ENCODE data around the gene TMEM200A.
"Not testable (repeated sequence)": the region's sequence is repeated elsewhere in the genome, so short reads cannot be mapped to it uniquely, and the experiment has no call there.

The TMEM200A gene

DNA sequence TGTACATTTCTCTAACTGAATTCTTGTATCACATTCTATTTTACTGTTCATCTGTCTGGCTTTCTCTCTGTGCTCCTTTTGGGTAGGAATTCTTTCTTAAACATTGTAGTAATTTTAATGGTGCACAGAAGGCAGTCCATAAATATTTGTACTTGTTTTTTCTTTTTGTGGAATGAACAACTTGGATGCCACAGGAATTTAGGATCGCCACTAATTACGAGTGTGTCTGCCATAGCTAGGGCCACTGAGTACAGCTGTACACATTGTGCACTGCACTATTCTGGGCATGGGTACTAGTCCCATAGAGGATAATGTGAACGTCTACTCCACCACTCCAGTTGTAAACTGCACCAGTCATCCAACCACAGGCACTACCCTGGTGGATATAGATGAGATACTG lies 39.3 kb upstream of the TMEM200A start:
- Histone ChIP-seq H2BK5ac (ENCODE audit: low read length) (no peak overlapping the region), H3K4me2 (ENCODE audit: insufficient read depth, low read length, poor library complexity, severe bottlenecking) (no peak overlapping the region), H3K4me1 (ENCODE audit: control insufficient read depth in 2 of 2, insufficient read depth in 1 of 2, low read depth in 1 of 2, low read length in 2 of 2) (no peaks in the 10 kb centered on the region), H2AFZ (ENCODE audit: low read length) (no peak overlapping the region), H3K9me3 (replicated peaks in 1 of 2; ENCODE audit: control insufficient read depth in 2 of 2, insufficient read depth in 1 of 2, low read depth in 1 of 2, low read length in 2 of 2) (no peaks in the 10 kb centered on the region), H3K4ac (ENCODE audit: low read length) (no peak overlapping the region), H2AK5ac (ENCODE audit: low read depth, low read length) (no peak overlapping the region), H3K27ac (replicated peaks; ENCODE audit: low read length) (no peak overlapping the region), H2BK120ac (ENCODE audit: low read depth, low read length) (no peak overlapping the region), H3K79me1 (ENCODE audit: low read depth, low read length) (no peaks in the 10 kb centered on the region), H4K91ac (ENCODE audit: low read depth, low read length, poor library complexity) (no peak overlapping the region), H2BK15ac (ENCODE audit: low read length) (no peak overlapping the region), H3K9ac (ENCODE audit: low read depth, low read length, poor library complexity) (no peak overlapping the region), H3K4me3 (ENCODE audit: low read length in 2 of 2) (no peak overlapping the region), H3K36me3 (replicated peaks in 1 of 2; ENCODE audit: control insufficient read depth in 2 of 2, insufficient read depth in 2 of 2, low read length in 2 of 2) (no peaks in the 10 kb centered on the region), H3K27me3 (ENCODE audit: control insufficient read depth in 3 of 3, insufficient read depth in 3 of 3, low read depth in 1 of 3, low read length in 3 of 3) (no peaks in the 10 kb centered on the region), H3K18ac (ENCODE audit: low read length) (no peak overlapping the region), H3K14ac (ENCODE audit: low read length) (peak overlapping the region; percentile 82), H3K23ac (ENCODE audit: low read depth, low read length, poor library complexity) (no peak overlapping the region), H2BK12ac (ENCODE audit: low read length) (no peak overlapping the region), H4K8ac (ENCODE audit: low read depth, low read length) (no peak overlapping the region)
- no CpG with 5 or more reads among the region's 3 CpGs for WGBS, 2 donors (ENCODE audit: extremely low coverage in 2 of 2, insufficient read length in 2 of 2, insufficient replicate concordance in 1 of 2)
- no peak for DNase-seq (ENCODE audit: low spot score)

DNA sequence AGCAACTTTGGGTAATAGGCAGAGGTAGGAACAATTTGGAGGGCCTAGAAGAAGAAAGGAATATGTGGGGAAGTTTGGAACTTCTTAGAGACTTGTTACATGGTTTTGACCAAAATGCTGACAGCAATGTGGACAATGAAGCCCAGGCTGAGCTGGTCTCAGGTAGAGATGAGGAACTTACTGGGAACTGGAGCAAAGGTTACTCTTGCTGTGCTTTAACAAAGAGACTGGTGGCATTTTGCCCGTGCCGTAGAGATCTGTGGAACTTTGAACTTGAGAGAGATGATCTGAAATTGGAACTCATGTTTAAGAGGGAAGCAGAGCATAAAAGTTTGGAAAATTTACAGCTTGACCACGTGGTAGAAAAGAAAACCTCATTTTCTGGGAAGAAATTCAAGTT lies 28.3 kb upstream of the TMEM200A start:
- Histone ChIP-seq H2BK15ac (ENCODE audit: low read length) (no peak overlapping the region), H3K9ac (ENCODE audit: low read depth, low read length, poor library complexity) (no peak overlapping the region)
- no CpG with 5 or more reads among the region's 3 CpGs for WGBS, 2 donors (ENCODE audit: extremely low coverage in 2 of 2, insufficient read length in 2 of 2, insufficient replicate concordance in 1 of 2)

DNA sequence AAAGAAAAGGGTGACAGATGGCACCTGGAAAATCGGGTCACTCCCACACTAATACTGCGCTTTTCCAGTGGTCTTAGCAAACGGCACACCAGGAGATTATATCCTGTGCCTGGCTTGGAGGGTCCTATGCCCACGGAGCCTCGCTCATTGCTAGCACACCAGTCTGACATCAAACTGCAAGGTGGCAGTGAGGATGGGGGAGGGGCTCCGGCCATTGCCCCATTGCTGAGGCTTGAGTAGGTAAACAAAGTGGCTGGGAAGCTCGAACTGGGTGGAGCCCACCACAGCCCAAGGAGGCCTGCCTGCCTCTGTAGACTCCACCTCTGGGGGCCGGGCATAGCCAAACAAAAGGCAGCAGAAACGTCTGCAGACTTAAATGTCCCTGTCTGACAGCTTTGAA lies 19.5 kb upstream of the TMEM200A start:
- no CpG with 5 or more reads among the region's 9 CpGs for WGBS, 2 donors (ENCODE audit: extremely low coverage in 2 of 2, insufficient read length in 2 of 2, insufficient replicate concordance in 1 of 2)
- not testable (repeated sequence) for H2AFZ ChIP-seq (ENCODE audit: low read length); H2BK120ac ChIP-seq (ENCODE audit: low read depth, low read length)

More for the DNA sequence above, 28.3 kb upstream of the TMEM200A start:
- Histone ChIP-seq H3K4me1 (ENCODE audit: control insufficient read depth in 2 of 2, insufficient read depth in 1 of 2, low read depth in 1 of 2, low read length in 2 of 2) (no peaks in the 10 kb centered on the region), H2BK5ac (ENCODE audit: low read length) (no peak overlapping the region), H3K4me3 (ENCODE audit: low read length in 2 of 2) (no peak overlapping the region), H4K91ac (ENCODE audit: low read depth, low read length, poor library complexity) (no peak overlapping the region), H4K8ac (ENCODE audit: low read depth, low read length) (no peak overlapping the region), H3K4me2 (ENCODE audit: insufficient read depth, low read length, poor library complexity, severe bottlenecking) (no peak overlapping the region), H2AFZ (ENCODE audit: low read length) (no peak overlapping the region), H3K23ac (ENCODE audit: low read depth, low read length, poor library complexity) (no peak overlapping the region), H3K18ac (ENCODE audit: low read length) (no peak overlapping the region), H3K36me3 (replicated peaks in 1 of 2; ENCODE audit: control insufficient read depth in 2 of 2, insufficient read depth in 2 of 2, low read length in 2 of 2) (no peaks in the 10 kb centered on the region), H3K9me3 (replicated peaks in 1 of 2; ENCODE audit: control insufficient read depth in 2 of 2, insufficient read depth in 1 of 2, low read depth in 1 of 2, low read length in 2 of 2) (no peaks in the 10 kb centered on the region), H2AK5ac (ENCODE audit: low read depth, low read length) (no peak overlapping the region), H2BK12ac (ENCODE audit: low read length) (no peak overlapping the region), H3K27me3 (ENCODE audit: control insufficient read depth in 3 of 3, insufficient read depth in 3 of 3, low read depth in 1 of 3, low read length in 3 of 3) (no peaks in the 10 kb centered on the region), H3K79me1 (ENCODE audit: low read depth, low read length) (no peaks in the 10 kb centered on the region), H3K4ac (ENCODE audit: low read length) (no peak overlapping the region), H3K27ac (replicated peaks; ENCODE audit: low read length) (no peak overlapping the region), H2BK120ac (ENCODE audit: low read depth, low read length) (no peak overlapping the region), H3K14ac (ENCODE audit: low read length) (no peak overlapping the region)
- DNase-seq (ENCODE audit: low spot score) = no peak

DNA sequence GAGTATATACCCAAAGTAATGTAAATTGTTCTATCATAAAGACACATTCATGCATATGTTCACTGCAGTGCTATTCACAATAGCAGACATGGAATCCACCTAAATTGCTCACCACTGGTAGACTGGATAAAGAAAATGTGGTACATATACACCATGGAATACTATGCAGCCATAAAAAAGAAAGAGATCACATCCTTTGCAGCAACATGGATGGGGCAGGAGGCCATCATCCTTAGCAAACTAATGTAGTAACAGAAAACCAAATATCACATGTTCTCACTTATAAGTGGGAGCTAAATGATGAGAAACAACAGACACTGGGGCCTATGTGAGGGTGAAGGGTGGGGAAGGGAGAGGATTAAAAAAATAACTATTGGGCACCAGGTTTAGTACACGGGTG lies 11.5 kb upstream of the TMEM200A start:
- Histone ChIP-seq H3K14ac (ENCODE audit: low read length) (no peak overlapping the region), H2AFZ (ENCODE audit: low read length) (no peak overlapping the region)
- no CpG with 5 or more reads among the region's 1 CpG for WGBS, 2 donors (ENCODE audit: extremely low coverage in 2 of 2, insufficient read length in 2 of 2, insufficient replicate concordance in 1 of 2)

More for the DNA sequence above, 19.5 kb upstream of the TMEM200A start:
- not testable (repeated sequence) for H3K27me3 ChIP-seq (ENCODE audit: control insufficient read depth in 3 of 3, insufficient read depth in 3 of 3, low read depth in 1 of 3, low read length in 3 of 3); H3K4ac ChIP-seq (ENCODE audit: low read length); H4K8ac ChIP-seq (ENCODE audit: low read depth, low read length); H2BK15ac ChIP-seq (ENCODE audit: low read length); H3K4me2 ChIP-seq (ENCODE audit: insufficient read depth, low read length, poor library complexity, severe bottlenecking); H3K9me3 ChIP-seq (replicated peaks in 1 of 2; ENCODE audit: control insufficient read depth in 2 of 2, insufficient read depth in 1 of 2, low read depth in 1 of 2, low read length in 2 of 2); H3K9ac ChIP-seq (ENCODE audit: low read depth, low read length, poor library complexity); H2BK5ac ChIP-seq (ENCODE audit: low read length); H3K27ac ChIP-seq (replicated peaks; ENCODE audit: low read length); H4K91ac ChIP-seq (ENCODE audit: low read depth, low read length, poor library complexity); H2BK12ac ChIP-seq (ENCODE audit: low read length); H3K14ac ChIP-seq (ENCODE audit: low read length); DNase-seq (ENCODE audit: low spot score); H3K23ac ChIP-seq (ENCODE audit: low read depth, low read length, poor library complexity); H3K36me3 ChIP-seq (replicated peaks in 1 of 2; ENCODE audit: control insufficient read depth in 2 of 2, insufficient read depth in 2 of 2, low read length in 2 of 2); H3K4me3 ChIP-seq (ENCODE audit: low read length in 2 of 2); H2AK5ac ChIP-seq (ENCODE audit: low read depth, low read length); H3K18ac ChIP-seq (ENCODE audit: low read length); H3K4me1 ChIP-seq (ENCODE audit: control insufficient read depth in 2 of 2, insufficient read depth in 1 of 2, low read depth in 1 of 2, low read length in 2 of 2); H3K79me1 ChIP-seq (ENCODE audit: low read depth, low read length)

More for the DNA sequence above, 11.5 kb upstream of the TMEM200A start:
- Histone ChIP-seq H3K4ac (ENCODE audit: low read length) (no peak overlapping the region), H3K4me1 (ENCODE audit: control insufficient read depth in 2 of 2, insufficient read depth in 1 of 2, low read depth in 1 of 2, low read length in 2 of 2) (no peaks in the 10 kb centered on the region), H3K27me3 (ENCODE audit: control insufficient read depth in 3 of 3, insufficient read depth in 3 of 3, low read depth in 1 of 3, low read length in 3 of 3) (no peaks in the 10 kb centered on the region), H3K4me3 (ENCODE audit: low read length in 2 of 2) (no peak overlapping the region), H3K27ac (replicated peaks; ENCODE audit: low read length) (no peak overlapping the region), H3K9me3 (replicated peaks in 1 of 2; ENCODE audit: control insufficient read depth in 2 of 2, insufficient read depth in 1 of 2, low read depth in 1 of 2, low read length in 2 of 2) (no peaks in the 10 kb centered on the region), H3K23ac (ENCODE audit: low read depth, low read length, poor library complexity) (no peak overlapping the region), H3K4me2 (ENCODE audit: insufficient read depth, low read length, poor library complexity, severe bottlenecking) (no peak overlapping the region), H4K91ac (ENCODE audit: low read depth, low read length, poor library complexity) (no peak overlapping the region), H2BK120ac (ENCODE audit: low read depth, low read length) (no peak overlapping the region), H2BK15ac (ENCODE audit: low read length) (no peak overlapping the region), H2AK5ac (ENCODE audit: low read depth, low read length) (no peak overlapping the region), H3K79me1 (ENCODE audit: low read depth, low read length) (no peaks in the 10 kb centered on the region), H4K8ac (ENCODE audit: low read depth, low read length) (no peak overlapping the region), H2BK12ac (ENCODE audit: low read length) (no peak overlapping the region), H3K9ac (ENCODE audit: low read depth, low read length, poor library complexity) (no peak overlapping the region), H2BK5ac (ENCODE audit: low read length) (no peak overlapping the region), H3K36me3 (replicated peaks in 1 of 2; ENCODE audit: control insufficient read depth in 2 of 2, insufficient read depth in 2 of 2, low read length in 2 of 2) (no peaks in the 10 kb centered on the region), H3K18ac (ENCODE audit: low read length) (no peak overlapping the region)
- DNase-seq (ENCODE audit: low spot score) = no peak

All from neuronal stem cell (in vitro differentiated cells).